WTC11 (cell line): Measurements from ENCODE around the gene SNHG17. TPM values are rescaled to one million over a fixed set of nuclear protein-coding genes. Genes with fewer than 3 reads are reported as not detected.

ENCODE experiments used
- ATAC-seq: fragments of 200-7000 bp; cut with Tn5 transposase; 2 replicates; pipeline ENCODE4 v1.10.0; 2021; ENCODE audit warnings: mild to moderate bottlenecking, moderate library complexity
- CTCF ChIA-PET: fragments of 300-600 bp; sonication (Branson Sonifier 250); formaldehyde crosslinking; loops from one replicate; lab custom pipeline; 2021; ENCODE audit warnings: antibody characterized with exemption; lab: Charles Lee
- POLR2A ChIA-PET: fragments of 350-600 bp; sonication (Branson Sonifier 250); formaldehyde crosslinking; loops from one replicate; lab custom pipeline; 2021; ENCODE audit warnings: antibody characterized with exemption; lab: Charles Lee
- DNase-seq: peaks from one replicate; pipeline ENCODE4 v3.0.0; 2021; ENCODE audit warnings: low spot score
- H3K27ac Mint-ChIP-seq: 2 replicates; pipeline ENCODE4 v1.8.0; 2021; ENCODE audit warnings: mixed read lengths
- H3K27me3 Mint-ChIP-seq: 2 replicates; pipeline ENCODE4 v1.8.0; 2021; ENCODE audit warnings: low read depth, mild to moderate bottlenecking, moderate library complexity, mixed read lengths
- H3K36me3 Mint-ChIP-seq: 2 replicates; pipeline ENCODE4 v1.8.0; 2021; ENCODE audit warnings: mixed read lengths
- H3K4me1 Mint-ChIP-seq: 2 replicates; pipeline ENCODE4 v1.8.0; 2022; ENCODE audit warnings: mixed read lengths
- H3K4me3 Mint-ChIP-seq: 2 replicates; pipeline ENCODE4 v1.8.0; 2021; ENCODE audit warnings: mild to moderate bottlenecking, moderate library complexity, mixed read lengths
- H3K9me3 Mint-ChIP-seq: 2 replicates; pipeline ENCODE4 v1.8.0; 2021; ENCODE audit warnings: mixed read lengths
- ARID4B ChIP-seq: sonication (generic); formaldehyde crosslinking; IDR thresholded peaks from 2 replicates; pipeline ENCODE4 v1.8.0; 2023; ENCODE audit warnings: missing genetic modification reagents, mild to moderate bottlenecking, borderline replicate concordance
- ELF4 ChIP-seq: sonication (generic); formaldehyde crosslinking; IDR thresholded peaks from 2 replicates; pipeline ENCODE4 v1.8.1; 2022; ENCODE audit warnings: low read depth, mild to moderate bottlenecking, moderate library complexity, missing genetic modification reagents
- ETV6 ChIP-seq: sonication (generic); formaldehyde crosslinking; IDR thresholded peaks from 2 replicates; pipeline ENCODE4 v1.8.1; 2022; ENCODE audit warnings: mild to moderate bottlenecking, missing genetic modification reagents
- FOXP1 ChIP-seq: sonication (generic); formaldehyde crosslinking; IDR thresholded peaks from 2 replicates; pipeline ENCODE4 v1.8.0; 2022; ENCODE audit warnings: missing genetic modification reagents, mild to moderate bottlenecking, moderate library complexity, borderline replicate concordance
- GABPB1 ChIP-seq: sonication (generic); formaldehyde crosslinking; IDR thresholded peaks from 2 replicates; pipeline ENCODE4 v1.8.1; 2023; ENCODE audit warnings: mild to moderate bottlenecking, missing genetic modification reagents
- HMGA2 ChIP-seq: fragments of 250-450 bp; sonication (Bioruptor Pico); IDR thresholded peaks from 2 replicates; pipeline ENCODE4 v1.4.0; 2021; ENCODE audit warnings: mild to moderate bottlenecking, moderate library complexity
- IRF1 ChIP-seq: sonication (generic); formaldehyde crosslinking; IDR thresholded peaks from 2 replicates; pipeline ENCODE4 v1.8.0; 2023; ENCODE audit warnings: missing genetic modification reagents
- IRF2 ChIP-seq: sonication (generic); formaldehyde crosslinking; IDR thresholded peaks from 2 replicates; pipeline ENCODE4 v1.8.0; 2022; ENCODE audit warnings: low read depth, missing genetic modification reagents, borderline replicate concordance
- JUN ChIP-seq: sonication (generic); formaldehyde crosslinking; IDR thresholded peaks from 2 replicates; pipeline ENCODE4 v1.8.0; 2023; ENCODE audit warnings: mild to moderate bottlenecking, missing genetic modification reagents
- NFATC4 ChIP-seq: fragments of 250-450 bp; sonication (Bioruptor Pico); IDR thresholded peaks from 2 replicates; pipeline ENCODE4 v1.9.0; 2021; ENCODE audit warnings: mild to moderate bottlenecking
- NFYB ChIP-seq: sonication (generic); formaldehyde crosslinking; conservative IDR thresholded peaks from 2 replicates; pipeline ENCODE4 v1.8.0; 2022; ENCODE audit warnings: low read depth, missing genetic modification reagents
- NR2C2 ChIP-seq: sonication (generic); formaldehyde crosslinking; IDR thresholded peaks from 2 replicates; pipeline ENCODE4 v1.8.0; 2022; ENCODE audit warnings: mild to moderate bottlenecking, missing genetic modification reagents
- OVOL2 ChIP-seq: fragments of 250-450 bp; sonication (Bioruptor Pico); IDR thresholded peaks from 2 replicates; pipeline ENCODE4 v1.9.0; 2021; ENCODE audit warnings: mild to moderate bottlenecking, borderline replicate concordance
- PREB ChIP-seq: sonication (generic); formaldehyde crosslinking; IDR thresholded peaks from 2 replicates; pipeline ENCODE4 v1.8.1; 2022; ENCODE audit warnings: mild to moderate bottlenecking, missing genetic modification reagents, moderate library complexity, borderline replicate concordance
- SMAD3 ChIP-seq: sonication (generic); formaldehyde crosslinking; IDR thresholded peaks from 2 replicates; pipeline ENCODE4 v1.8.0; 2022; ENCODE audit warnings: missing genetic modification reagents, mild to moderate bottlenecking, borderline replicate concordance
- TP53 ChIP-seq: sonication (generic); formaldehyde crosslinking; IDR thresholded peaks from 2 replicates; pipeline ENCODE4 v1.8.1; 2023; ENCODE audit warnings: mild to moderate bottlenecking, missing genetic modification reagents
- ZMAT4 ChIP-seq: fragments of 250-450 bp; sonication (Bioruptor Pico); IDR thresholded peaks from 2 replicates; pipeline ENCODE4 v1.9.0; 2021; ENCODE audit warnings: mild to moderate bottlenecking
- ZNF121 ChIP-seq: sonication (generic); formaldehyde crosslinking; IDR thresholded peaks from 2 replicates; pipeline ENCODE4 v1.8.0; 2023; ENCODE audit warnings: missing genetic modification reagents
- ZNF281 ChIP-seq: sonication (generic); formaldehyde crosslinking; IDR thresholded peaks from 2 replicates; pipeline ENCODE4 v1.8.0; 2023; ENCODE audit warnings: mild to moderate bottlenecking, missing genetic modification reagents
- total RNA-seq: library from RNA; stranded (reverse); gene quantifications from 3 replicates; pipeline ENCODE4 v1.2.3, GENCODE V29; 2021

SNHG17 gene
- total RNA-seq, 1 experiment from 2014 or later: 71.6 TPM

GRCh38 chr20:38406476-38406875 lies 28.7 kb downstream of the SNHG17 start:
- Mint-ChIP-seq H3K4me3 (no peak overlapping the region), H3K36me3 (peaks cover 20% of the 10 kb centered on the region), H3K4me1 (peaks cover 2% of the 10 kb centered on the region; the same call in 1 of the 2 replicates)
- ATAC-seq: no peak
- TF ChIP-seq IRF1 (CRISPR knock-in tag) (no peak), ZMAT4 (CRISPR knock-in tag) (no peak), HMGA2 (CRISPR knock-in tag) (no peak), JUN (CRISPR knock-in tag) (no peak), TP53 (CRISPR knock-in tag) (no peak), NFATC4 (CRISPR knock-in tag) (no peak), ZNF121 (CRISPR knock-in tag) (no peak)
- TF ChIP-seq, all 79 proteins: peak for 0
- CTCF ChIA-PET: interaction anchor here (1.0 to 2.0 kb wide), 2 partner anchors 12 to 67 kb away, joined by 3 to 8 read pairs; no protein-coding TSS in a partner anchor
- DNase-seq: no peak
- Mint-ChIP-seq H3K9me3 (peaks cover 26% of the 10 kb centered on the region), H3K27ac (no peak overlapping the region), H3K27me3 (no peaks in the 10 kb centered on the region; the same call in 1 of the 2 replicates)
- POLR2A ChIA-PET: no interaction called here

GRCh38 chr20:38405132-38405531 lies 30.0 kb downstream of the SNHG17 start:
- POLR2A ChIA-PET: no interaction called here
- Mint-ChIP-seq H3K4me1 (peaks cover 2% of the 10 kb centered on the region; the same call in 1 of the 2 replicates), H3K27ac (no peak overlapping the region), H3K36me3 (peaks cover 20% of the 10 kb centered on the region), H3K4me3 (no peak overlapping the region), H3K27me3 (no peaks in the 10 kb centered on the region; the same call in 1 of the 2 replicates), H3K9me3 (peaks cover 26% of the 10 kb centered on the region)
- TF ChIP-seq ZNF281 (CRISPR knock-in tag) (no peak), ELF4 (CRISPR knock-in tag) (no peak), IRF2 (CRISPR knock-in tag) (no peak), ARID4B (CRISPR knock-in tag) (no peak), SMAD3 (CRISPR knock-in tag) (no peak), ETV6 (CRISPR knock-in tag) (no peak), FOXP1 (CRISPR knock-in tag) (no peak), OVOL2 (no peak), NFYB (CRISPR knock-in tag) (no peak), TP53 (CRISPR knock-in tag) (no peak), NR2C2 (CRISPR knock-in tag) (no peak), PREB (no peak), GABPB1 (CRISPR knock-in tag) (no peak)
- ATAC-seq (no peak), DNase-seq (no peak)
- CTCF ChIA-PET: interaction anchor here (0.9 to 2.0 kb wide), 3 partner anchors 16 to 67 kb away, joined by 3 to 8 read pairs (median 6); no protein-coding TSS in a partner anchor
